Panc1 (cell line): ENCODE results near the gene RBM24. TPM values are rescaled to one million over a fixed set of nuclear protein-coding genes. Genes with fewer than 3 reads are reported as not detected.

Experiments used
- ATAC-seq: fragments of 200-7000 bp; cut with Tn5 transposase; 2 replicates; pipeline ENCODE4 v1.9.1; 2020; ENCODE audit warnings: mild to moderate bottlenecking, moderate library complexity
- BruUV-seq: library from RNA; stranded (reverse); fragments of 400-500 nt; replicated peaks from 2 replicates; lab custom pipeline; 2021; lab: Mats Ljungman, UMichigan
- CTCF ChIA-PET: fragments of 300-600 bp; sonication (Branson Sonifier 250); formaldehyde crosslinking; loops from one replicate; lab custom pipeline; 2022; ENCODE audit warnings: antibody characterized with exemption; lab: Charles Lee
- POLR2A ChIA-PET: fragments of 300-600 bp; sonication (Branson Sonifier 250); formaldehyde crosslinking; loops from one replicate; lab custom pipeline; 2022; ENCODE audit warnings: antibody characterized with exemption; lab: Charles Lee
- DNase-seq: peaks from one replicate; pipeline ENCODE4 v3.0.0-alpha.2; 2010; ENCODE audit warnings: low read depth, low spot score
- H3K27ac ChIP-seq: 2 replicates; pipeline ENCODE4 v1.5.1; 2011; ENCODE audit warnings: mild to moderate bottlenecking, low read length, inconsistent platforms
- H3K27me3 ChIP-seq: fragments of 200-500 bp; sonication (Bioruptor generic); 2 replicates; pipeline ENCODE4 v1.6.0; 2014; ENCODE audit warnings: low read length, inconsistent platforms; ENCODE audit not compliant: control insufficient read depth, insufficient read depth
- H3K36me3 ChIP-seq: fragments of 200-500 bp; sonication (Bioruptor generic); 2 replicates; pipeline ENCODE4 v1.5.1; 2014; ENCODE audit warnings: inconsistent platforms, mild to moderate bottlenecking, low read length, moderate library complexity; ENCODE audit not compliant: control insufficient read depth, insufficient read depth
- H3K4me1 ChIP-seq: 2 replicates; pipeline ENCODE4 v1.5.1; 2011; ENCODE audit warnings: inconsistent platforms, mild to moderate bottlenecking, low read length, moderate library complexity; ENCODE audit not compliant: control insufficient read depth, insufficient read depth
- H3K4me3 ChIP-seq, 2 experiments: 2 replicates each; pipeline ENCODE4 v1.5.1; 2011 to 2012; ENCODE audit warnings: low read depth in 2 of 2, low read length in 2 of 2, mild to moderate bottlenecking in 2 of 2, inconsistent platforms in 1 of 2, moderate library complexity in 1 of 2
- H3K9me3 ChIP-seq: fragments of 200-500 bp; sonication (Bioruptor generic); 2 replicates; pipeline ENCODE4 v1.5.1; 2014; ENCODE audit warnings: low read depth, mild to moderate bottlenecking, inconsistent platforms, low read length, moderate library complexity; ENCODE audit not compliant: control insufficient read depth, insufficient read depth
- POLR2AphosphoS5 ChIP-seq: IDR thresholded peaks from 2 replicates; pipeline ENCODE4 v1.6.1; 2012; ENCODE audit warnings: mild to moderate bottlenecking, low read depth, low read length, moderate library complexity
- REST ChIP-seq, 2 experiments: IDR thresholded peaks; 2 replicates each; pipeline ENCODE4 v1.6.1; 2011 to 2012; ENCODE audit warnings: low read depth in 2 of 2, control low read depth in 1 of 2, low read length in 1 of 2, mild to moderate bottlenecking in 1 of 2, moderate library complexity in 1 of 2; ENCODE audit not compliant: insufficient read depth in 1 of 2
- SIN3A ChIP-seq: IDR thresholded peaks from 2 replicates; pipeline ENCODE4 v1.6.1; 2012; ENCODE audit warnings: low read depth, mild to moderate bottlenecking, low read length, moderate library complexity, borderline replicate concordance; ENCODE audit not compliant: insufficient read depth
- TCF7L2 ChIP-seq: IDR thresholded peaks from 2 replicates; pipeline ENCODE4 v1.6.1; 2011; ENCODE audit warnings: mild to moderate bottlenecking, low read depth, low read length, inconsistent platforms
- in situ Hi-C: cut with HindIII; loops from 2 replicates; pipeline ENCODE4 v1.10.0; 2016; ENCODE audit warnings: low sequenced_read_pairs, low pct_unique_long_range_greater_than_20kb
- intact Hi-C: fragments of 100-400 bp; cut with micrococcal nuclease; formaldehyde crosslinking; loops from one replicate; pipeline ENCODE4 v1.10.0; 2022; ENCODE audit not compliant: unreplicated experiment
- total RNA-seq: library from RNA; stranded (reverse); gene quantifications from one replicate; pipeline ENCODE4 v1.2.1, GENCODE V29; 2021; ENCODE audit not compliant: unreplicated experiment
- TF ChIP-seq, protein P1 (sequence below): fragments of 450-650 bp; IDR thresholded peaks from 2 replicates; pipeline ENCODE4 v1.5.1; 2017; ENCODE audit warnings: mild to moderate bottlenecking

RBM24 gene
- total RNA-seq, 1 experiment from 2014 or later = 23.0 TPM

DNA sequence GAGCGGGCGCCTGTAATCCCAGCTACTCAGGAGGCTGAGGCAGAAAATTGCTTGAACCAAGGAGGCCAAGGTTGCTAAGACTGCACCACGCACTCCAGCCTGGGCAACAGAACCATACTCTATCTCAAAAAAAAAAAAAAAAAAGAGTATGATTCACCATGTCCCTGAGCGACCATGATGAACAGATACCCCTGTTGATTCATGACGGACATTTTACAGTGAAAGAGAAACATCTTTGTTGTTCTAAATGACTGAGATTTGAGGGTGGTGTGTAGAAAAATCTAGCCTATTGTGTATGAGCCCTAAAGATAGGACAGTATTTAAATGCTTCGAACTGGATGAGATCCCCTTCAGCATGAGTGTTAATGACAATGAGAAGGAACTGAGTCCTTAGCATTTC is 32.8 kb downstream of the RBM24 start:
- no peak for ATAC-seq
- CTCF ChIA-PET = no interaction called here
- in situ Hi-C loops = no loop called here

DNA sequence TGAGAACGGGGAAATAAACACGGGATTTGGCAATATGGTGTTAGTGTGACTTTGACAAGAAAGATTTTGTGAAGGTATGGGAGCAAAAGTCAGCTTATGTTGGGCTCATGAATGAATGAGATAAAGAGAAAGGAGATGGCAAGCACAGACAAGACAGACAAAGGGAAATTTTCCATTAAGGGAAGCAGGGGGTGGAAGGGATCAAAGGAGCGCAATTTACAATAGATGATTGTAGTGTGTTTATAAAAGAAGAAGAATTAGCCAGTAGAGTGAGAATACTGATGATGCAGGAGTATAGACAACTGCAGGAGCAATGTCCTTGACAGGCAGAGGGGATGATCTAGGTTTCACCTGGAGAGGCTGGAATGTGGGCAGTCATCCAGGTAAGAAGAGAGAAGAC is 34.1 kb downstream of the RBM24 start:
- ATAC-seq (no peak), DNase-seq (no peak)
- Histone ChIP-seq H3K4me1 (0 out of 2 replicates have a peak, but pooled peaks cover 2% of the 10 kb centered on the region), H3K4me3 (no peak overlapping the region), H3K27me3 (no peaks in the 10 kb centered on the region), H3K9me3 (no peaks in the 10 kb centered on the region), H3K36me3 (no peaks in the 10 kb centered on the region), H3K27ac (no peak overlapping the region)
- in situ Hi-C loops = no loop called here
- ChIA-PET CTCF (no interaction called here), POLR2A (no interaction called here)
- TF ChIP-seq TCF7L2 (no peak), SIN3A (no peak)
- TF ChIP-seq, protein P1, sequence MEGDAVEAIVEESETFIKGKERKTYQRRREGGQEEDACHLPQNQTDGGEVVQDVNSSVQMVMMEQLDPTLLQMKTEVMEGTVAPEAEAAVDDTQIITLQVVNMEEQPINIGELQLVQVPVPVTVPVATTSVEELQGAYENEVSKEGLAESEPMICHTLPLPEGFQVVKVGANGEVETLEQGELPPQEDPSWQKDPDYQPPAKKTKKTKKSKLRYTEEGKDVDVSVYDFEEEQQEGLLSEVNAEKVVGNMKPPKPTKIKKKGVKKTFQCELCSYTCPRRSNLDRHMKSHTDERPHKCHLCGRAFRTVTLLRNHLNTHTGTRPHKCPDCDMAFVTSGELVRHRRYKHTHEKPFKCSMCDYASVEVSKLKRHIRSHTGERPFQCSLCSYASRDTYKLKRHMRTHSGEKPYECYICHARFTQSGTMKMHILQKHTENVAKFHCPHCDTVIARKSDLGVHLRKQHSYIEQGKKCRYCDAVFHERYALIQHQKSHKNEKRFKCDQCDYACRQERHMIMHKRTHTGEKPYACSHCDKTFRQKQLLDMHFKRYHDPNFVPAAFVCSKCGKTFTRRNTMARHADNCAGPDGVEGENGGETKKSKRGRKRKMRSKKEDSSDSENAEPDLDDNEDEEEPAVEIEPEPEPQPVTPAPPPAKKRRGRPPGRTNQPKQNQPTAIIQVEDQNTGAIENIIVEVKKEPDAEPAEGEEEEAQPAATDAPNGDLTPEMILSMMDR = no peak
- no TSS peak for BruUV-seq
- intact Hi-C loops = no loop called here

More for the DNA sequence above, 32.8 kb downstream of the RBM24 start:
- Histone ChIP-seq H3K9me3 (no peaks in the 10 kb centered on the region), H3K4me3 (no peak overlapping the region), H3K4me1 (0 out of 2 replicates have a peak, but pooled peaks cover 2% of the 10 kb centered on the region), H3K27ac (no peak overlapping the region), H3K36me3 (no peaks in the 10 kb centered on the region), H3K27me3 (no peaks in the 10 kb centered on the region)
- BruUV-seq = no TSS peak
- no peak for DNase-seq
- TF ChIP-seq REST (IDR thresholded peaks at IDR 0.05; ENCODE audit: insufficient read depth in 1 of 2, low read depth in 2 of 2, low read length in 1 of 2) (no peak), SIN3A (no peak), TCF7L2 (no peak), POLR2AphosphoS5 (no peak)
- TF ChIP-seq, protein P1 = no peak
- intact Hi-C loops = no loop called here
- POLR2A ChIA-PET = no interaction called here
